ENCODE results near the gene CENPP. TPM values are rescaled to one million over a fixed set of nuclear protein-coding genes. Genes with fewer than 3 reads are reported as not detected.

CENPP gene
- total RNA-seq, 1 donor: 5.4 TPM

GRCh38 chr9:92663126-92663525 is 337.4 kb downstream of the CENPP start:
- no peak for TF ChIP-seq CTCF (IDR thresholded peaks at IDR 0.05; ENCODE audit: extremely low read depth, low read depth, low read length)

GRCh38 chr9:92663951-92664350 is 338.2 kb downstream of the CENPP start:
- Histone ChIP-seq H2AFZ (ENCODE audit: low read length) (no peak overlapping the region), H3K27me3 (ENCODE audit: insufficient read depth, low read length) (no peaks in the 10 kb centered on the region), H3K36me3 (ENCODE audit: insufficient read depth, low read length) (peaks cover 19% of the 10 kb centered on the region), H3K4me3 (ENCODE audit: insufficient read depth, low read length) (no peak overlapping the region), H3K4me2 (ENCODE audit: insufficient read depth, low read length) (no peak overlapping the region), H4K20me1 (ENCODE audit: insufficient read depth, low read length) (peaks cover 72% of the 10 kb centered on the region), H3K27ac (ENCODE audit: low read depth, low read length) (no peak overlapping the region), H3K4me1 (ENCODE audit: insufficient read depth, low read length) (peaks cover 11% of the 10 kb centered on the region), H3K9me3 (ENCODE audit: low read depth, low read length) (no peaks in the 10 kb centered on the region), H3K79me2 (ENCODE audit: insufficient read depth, low read length) (peaks cover 97% of the 10 kb centered on the region)
- no peak for DNase-seq (ENCODE audit: insufficient read length, low spot score, missing footprints)
- no peak for TF ChIP-seq CTCF (IDR thresholded peaks at IDR 0.05; ENCODE audit: extremely low read depth, low read depth, low read length)

More at GRCh38 chr9:92663126-92663525, 337.4 kb downstream of the CENPP start:
- Histone ChIP-seq H3K9me3 (ENCODE audit: low read depth, low read length) (no peaks in the 10 kb centered on the region), H4K20me1 (ENCODE audit: insufficient read depth, low read length) (peaks cover 71% of the 10 kb centered on the region), H3K4me2 (ENCODE audit: insufficient read depth, low read length) (no peak overlapping the region), H2AFZ (ENCODE audit: low read length) (no peak overlapping the region), H3K79me2 (ENCODE audit: insufficient read depth, low read length) (peaks cover 97% of the 10 kb centered on the region), H3K36me3 (ENCODE audit: insufficient read depth, low read length) (peaks cover 23% of the 10 kb centered on the region), H3K27me3 (ENCODE audit: insufficient read depth, low read length) (no peaks in the 10 kb centered on the region), H3K4me1 (ENCODE audit: insufficient read depth, low read length) (peaks cover 4% of the 10 kb centered on the region), H3K4me3 (ENCODE audit: insufficient read depth, low read length) (no peak overlapping the region), H3K27ac (ENCODE audit: low read depth, low read length) (no peak overlapping the region)
- no peak for DNase-seq (ENCODE audit: insufficient read length, low spot score, missing footprints)

GRCh38 chr9:92664394-92665152 is 338.8 kb downstream of the CENPP start:
- Histone ChIP-seq H3K36me3 (ENCODE audit: insufficient read depth, low read length) (peaks cover 19% of the 10 kb centered on the region), H3K27me3 (ENCODE audit: insufficient read depth, low read length) (no peaks in the 10 kb centered on the region), H4K20me1 (ENCODE audit: insufficient read depth, low read length) (peaks cover 66% of the 10 kb centered on the region), H3K4me3 (ENCODE audit: insufficient read depth, low read length) (no peak overlapping the region), H3K27ac (ENCODE audit: low read depth, low read length) (no peak overlapping the region), H3K4me1 (ENCODE audit: insufficient read depth, low read length) (peaks cover 12% of the 10 kb centered on the region), H3K9me3 (ENCODE audit: low read depth, low read length) (no peaks in the 10 kb centered on the region), H3K4me2 (ENCODE audit: insufficient read depth, low read length) (no peak overlapping the region), H2AFZ (ENCODE audit: low read length) (no peak overlapping the region), H3K79me2 (ENCODE audit: insufficient read depth, low read length) (peaks cover 99% of the 10 kb centered on the region)
- DNase-seq (ENCODE audit: insufficient read length, low spot score, missing footprints): peak; percentile 35
- TF ChIP-seq CTCF (IDR thresholded peaks at IDR 0.05; ENCODE audit: extremely low read depth, low read depth, low read length): no peak

GRCh38 chr9:92665836-92666235 is 340.1 kb downstream of the CENPP start:
- Histone ChIP-seq H3K4me2 (ENCODE audit: insufficient read depth, low read length) (no peak overlapping the region), H4K20me1 (ENCODE audit: insufficient read depth, low read length) (peaks cover 59% of the 10 kb centered on the region), H3K36me3 (ENCODE audit: insufficient read depth, low read length) (peaks cover 19% of the 10 kb centered on the region), H3K79me2 (ENCODE audit: insufficient read depth, low read length) (peaks cover 94% of the 10 kb centered on the region), H3K9me3 (ENCODE audit: low read depth, low read length) (no peaks in the 10 kb centered on the region), H3K4me3 (ENCODE audit: insufficient read depth, low read length) (no peak overlapping the region), H3K4me1 (ENCODE audit: insufficient read depth, low read length) (peaks cover 10% of the 10 kb centered on the region), H2AFZ (ENCODE audit: low read length) (no peak overlapping the region), H3K27ac (ENCODE audit: low read depth, low read length) (no peak overlapping the region), H3K27me3 (ENCODE audit: insufficient read depth, low read length) (no peaks in the 10 kb centered on the region)
- TF ChIP-seq CTCF (IDR thresholded peaks at IDR 0.05; ENCODE audit: extremely low read depth, low read depth, low read length): no peak
- DNase-seq (ENCODE audit: insufficient read length, low spot score, missing footprints): peak; percentile 44

Data from osteoblast (primary cell).